Activated naive CD4-positive, alpha-beta T cell treated with anti-CD3 and anti-CD28 coated beads, Interleukin-2, amount 50 U/mL, for 72 hours (primary cell): ENCODE measurements around the gene AKAP3. TPM values are rescaled to one million over a fixed set of nuclear protein-coding genes. Genes with fewer than 3 reads are reported as not detected.

Experiments used
- ATAC-seq, 2 donors: fragments of 150-1000 bp; cut with Tn5 transposase; 2 replicates each; pipeline ENCODE4 v1.10.0; 2021; ENCODE audit warnings: mild to moderate bottlenecking in 2 of 2, moderate library complexity in 2 of 2
- DNase-seq, 2 donors: peaks; one replicate each; pipeline ENCODE4 v3.0.0; 2021 to 2022; ENCODE audit warnings: low spot score in 2 of 2
- H3K27ac Mint-ChIP-seq, 2 donors: one replicate each; pipeline ENCODE4 v1.8.0; 2022; ENCODE audit warnings: mild to moderate bottlenecking in 2 of 2, mixed read lengths in 2 of 2
- H3K36me3 Mint-ChIP-seq, 2 donors: one replicate each; pipeline ENCODE4 v1.8.0; 2022; ENCODE audit warnings: mixed read lengths in 2 of 2
- H3K9me3 Mint-ChIP-seq, 2 donors: one replicate each; pipeline ENCODE4 v1.8.0; 2022; ENCODE audit warnings: mixed read lengths in 2 of 2
- total RNA-seq, 2 donors: library from RNA; stranded (reverse); gene quantifications; one replicate each; pipeline ENCODE4 v1.2.3, GENCODE V29; 2022

The AKAP3 gene
- total RNA-seq, result 1 to 10 TPM in 1 of 2 donors, under 1 TPM in 1; 0.66 to 4.2 TPM

DNA sequence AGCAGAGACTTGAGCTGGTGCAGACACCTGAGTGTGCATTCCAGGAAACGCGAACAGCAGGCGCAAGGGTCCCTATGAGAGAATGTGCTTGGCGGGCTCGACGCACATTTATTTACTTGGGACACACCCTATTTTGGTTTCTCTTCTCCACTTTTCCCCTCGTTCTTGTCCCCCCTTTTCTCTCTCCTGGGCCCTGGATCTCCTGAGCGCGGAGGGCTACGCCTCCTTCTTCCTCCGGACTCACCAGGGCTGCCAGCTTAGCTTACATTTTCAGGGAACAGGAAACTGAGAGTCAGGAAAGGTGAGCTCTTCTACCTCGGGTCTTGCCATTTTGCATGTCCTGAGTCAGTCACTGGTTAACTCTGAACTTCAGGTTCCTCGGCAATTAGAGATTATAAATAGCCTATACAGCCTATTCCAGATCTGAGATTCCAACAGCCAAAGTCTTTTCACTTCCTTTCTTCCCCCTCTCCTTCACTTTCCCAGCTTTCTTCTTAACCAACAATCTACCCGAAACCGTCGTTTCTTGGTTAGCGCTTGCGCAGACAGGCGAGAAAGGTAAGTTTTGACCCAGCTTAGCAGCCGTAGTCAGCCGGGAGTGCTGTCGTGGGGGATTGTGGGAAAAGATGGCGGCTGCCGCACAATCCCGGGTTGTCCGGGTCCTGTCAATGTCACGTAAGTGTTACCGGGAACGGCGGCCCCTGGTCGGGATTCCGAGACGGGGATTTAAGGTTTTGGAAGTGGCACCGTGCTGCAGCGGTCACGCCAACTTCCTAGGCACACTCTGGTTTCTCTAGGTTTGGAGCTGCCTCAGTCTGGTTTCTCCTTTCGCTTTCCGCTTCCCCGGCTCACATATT, at the start of gene AKAP3, which contains the start of gene NDUFA9:
TSS of gene AKAP3 (minus strand) at position 551 of the 857 bp plus-strand sequence. CDS start 10,855 bp downstream, outside the sequence.
TSS of gene NDUFA9 (plus strand) at position 614 of the 857 bp plus-strand sequence. CDS start at position 627, 13 bp downstream.
- H3K36me3 Mint-ChIP-seq, result peaks cover 8 to 16% of the 10 kb centered on the region in 2 donors
- H3K27ac Mint-ChIP-seq, result peak within 1 kb of the TSS; percentile 78 to 99
- H3K9me3 Mint-ChIP-seq, result no peaks in the 10 kb centered on the region
- DNase-seq, result peak; percentile 72 to 82
- peak; percentile 91 to 96 for ATAC-seq

DNA sequence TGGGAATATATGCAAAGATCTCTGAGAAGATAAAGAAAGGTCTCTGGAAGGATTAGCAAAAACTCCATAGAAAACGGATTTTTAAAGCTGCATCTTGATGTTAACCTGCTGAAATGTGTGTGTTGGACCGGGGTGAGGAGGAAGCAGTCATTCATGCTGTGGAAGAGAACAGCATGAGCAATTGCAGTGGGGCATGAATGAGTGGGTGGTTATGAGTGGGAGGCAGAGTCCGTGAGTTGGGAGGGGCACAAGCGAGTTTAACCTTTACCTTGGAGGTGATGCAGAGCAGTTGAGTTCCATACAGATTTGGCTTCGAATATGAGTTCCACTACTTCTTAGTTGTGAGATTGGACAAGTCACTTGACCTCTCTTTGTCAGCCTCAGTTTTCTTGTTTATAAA, 41.9 kb upstream of the AKAP3 start:
- DNase-seq (no peak), ATAC-seq (no peak)
- peaks cover 2 to 10% of the 10 kb centered on the region in 2 donors for H3K36me3 Mint-ChIP-seq
- no peak overlapping the region for H3K27ac Mint-ChIP-seq
- H3K9me3 Mint-ChIP-seq, result no peaks in the 10 kb centered on the region

DNA sequence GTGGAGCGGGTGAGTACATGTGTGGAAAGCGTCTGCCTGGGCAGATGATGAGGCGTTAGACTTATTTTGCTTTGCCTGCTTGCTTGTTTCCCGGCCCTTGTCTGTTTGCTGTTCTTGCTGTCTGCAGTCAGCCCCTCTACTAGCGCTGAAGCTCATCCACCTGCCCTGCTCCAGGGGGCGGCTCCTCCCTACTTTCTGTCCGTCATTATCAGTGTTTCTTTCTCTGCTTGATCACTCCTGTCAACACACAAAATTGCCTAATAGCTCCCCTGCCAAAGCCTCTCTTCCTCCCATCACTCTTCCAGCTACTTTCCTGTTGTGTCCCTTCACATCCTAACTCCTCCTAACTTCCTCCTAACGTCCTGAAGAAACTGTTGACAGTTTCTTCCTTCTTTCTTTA, 36.5 kb upstream of the AKAP3 start:
- no peaks in the 10 kb centered on the region for H3K9me3 Mint-ChIP-seq
- ATAC-seq (no peak), DNase-seq (no peak)
- peak overlapping the region in 1 of 2 donors; percentile 9 for H3K27ac Mint-ChIP-seq
- peaks cover 13 to 15% of the 10 kb centered on the region in 2 donors for H3K36me3 Mint-ChIP-seq

GRCh38 chr12:4681732-4682131, 32.9 kb upstream of the AKAP3 start:
- Mint-ChIP-seq H3K36me3 (peaks cover 13% of the 10 kb centered on the region in 2 donors), H3K9me3 (no peaks in the 10 kb centered on the region), H3K27ac (no peak overlapping the region)
- no peak for ATAC-seq
- no peak for DNase-seq

DNA sequence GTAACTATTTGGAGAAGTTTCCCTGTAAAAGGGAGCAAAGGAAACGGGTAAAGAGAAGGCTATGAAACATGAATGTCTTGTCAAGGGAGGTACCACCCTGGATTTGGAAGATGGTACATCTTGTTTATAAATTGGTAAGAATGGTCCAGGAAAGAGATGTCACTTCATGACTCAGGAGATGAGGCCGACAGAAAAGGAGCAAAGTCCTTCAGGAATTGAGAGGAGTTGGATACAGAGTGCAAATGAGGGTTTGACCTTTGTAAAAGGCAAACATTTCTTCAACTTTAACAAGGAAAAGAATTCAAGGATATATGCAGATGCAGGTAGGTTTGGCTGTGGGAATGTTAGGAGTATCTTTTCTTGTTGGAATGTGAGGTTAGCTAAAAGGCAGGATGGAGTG, 30.9 kb upstream of the AKAP3 start:
- peak overlapping the region in 1 of 2 donors; percentile 32 for H3K27ac Mint-ChIP-seq
- no peaks in the 10 kb centered on the region for H3K9me3 Mint-ChIP-seq
- ATAC-seq, result no peak
- peaks cover 0 to 7% of the 10 kb centered on the region in 2 donors for H3K36me3 Mint-ChIP-seq
- DNase-seq, result no peak

GRCh38 chr12:4665236-4665635, 16.4 kb upstream of the AKAP3 start:
- H3K36me3 Mint-ChIP-seq, result peaks cover 27 to 29% of the 10 kb centered on the region in 2 donors

GRCh38 chr12:4663971-4664505, 15.2 kb upstream of the AKAP3 start:
- Mint-ChIP-seq H3K27ac (no peak overlapping the region), H3K9me3 (no peaks in the 10 kb centered on the region), H3K36me3 (peaks cover 21 to 24% of the 10 kb centered on the region in 2 donors)
- no peak for ATAC-seq
- DNase-seq, result no peak

More at GRCh38 chr12:4665236-4665635, 16.4 kb upstream of the AKAP3 start:
- no peak overlapping the region for H3K27ac Mint-ChIP-seq
- ATAC-seq (no peak), DNase-seq (no peak)
- H3K9me3 Mint-ChIP-seq, result no peaks in the 10 kb centered on the region

- Mint-ChIP-seq H3K36me3 (peaks cover 8 to 13% of the 10 kb centered on the region in 2 donors), H3K27ac (no peak overlapping the region), H3K9me3 (no peaks in the 10 kb centered on the region)
- ATAC-seq (no peak), DNase-seq (no peak)
Measured at GRCh38 chr12:4653691-4654090, 4.8 kb upstream of the AKAP3 start.

- no peak for DNase-seq
- no peak for ATAC-seq
- Mint-ChIP-seq H3K9me3 (no peaks in the 10 kb centered on the region), H3K27ac (no peak overlapping the region), H3K36me3 (peaks cover 8 to 16% of the 10 kb centered on the region in 2 donors)
Measured at GRCh38 chr12:4653257-4653656, 4.4 kb upstream of the AKAP3 start.

DNA sequence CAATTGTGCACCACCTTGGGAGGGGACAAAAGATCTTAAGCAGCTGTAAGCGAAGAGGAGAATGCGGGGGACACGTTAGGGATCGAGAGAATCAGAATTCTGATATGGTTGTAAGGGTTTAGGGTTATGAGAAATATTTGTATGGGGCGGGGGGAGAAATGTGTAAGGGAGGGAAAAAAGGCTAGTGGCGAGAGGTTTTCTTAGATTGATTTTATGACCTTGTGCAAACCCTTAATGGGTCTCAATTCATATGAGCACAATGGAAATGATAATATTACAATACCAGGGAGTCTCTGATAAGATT, 459 bp upstream of the AKAP3 start:
- peak overlapping the region; percentile 78 to 99 for H3K27ac Mint-ChIP-seq
- DNase-seq (no peak), ATAC-seq (no peak)
- peaks cover 8 to 16% of the 10 kb centered on the region in 2 donors for H3K36me3 Mint-ChIP-seq
- H3K9me3 Mint-ChIP-seq, result no peaks in the 10 kb centered on the region

DNA sequence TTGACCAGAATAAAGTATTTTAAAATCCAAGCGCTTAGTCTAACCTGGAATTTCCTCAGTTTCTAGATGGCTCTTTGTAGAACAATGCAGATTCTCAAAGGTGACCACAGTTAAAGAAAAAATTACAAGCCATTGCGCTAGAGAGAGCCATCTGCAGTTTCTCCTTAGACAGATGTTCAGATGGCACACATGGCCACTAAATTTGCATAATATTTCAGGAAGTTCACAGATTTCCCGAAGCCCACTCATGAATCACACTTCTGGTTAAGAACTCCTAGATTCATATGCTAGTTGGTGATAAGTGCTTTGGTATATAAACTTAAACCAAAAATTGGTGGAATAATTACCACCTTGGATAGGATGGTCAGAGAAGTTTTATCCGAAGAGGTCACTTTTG, 749 bp downstream of the AKAP3 start:
- Mint-ChIP-seq H3K9me3 (no peaks in the 10 kb centered on the region), H3K27ac (peak overlapping the region in 1 of 2 donors; percentile 99), H3K36me3 (peaks cover 8 to 16% of the 10 kb centered on the region in 2 donors)
- DNase-seq (no peak), ATAC-seq (peak in 1 of 2 donors; percentile 1)

GRCh38 chr12:4645023-4645422, 3.8 kb downstream of the AKAP3 start:
- ATAC-seq, result no peak
- Mint-ChIP-seq H3K36me3 (peaks cover 8 to 16% of the 10 kb centered on the region in 2 donors), H3K27ac (no peak overlapping the region), H3K9me3 (no peaks in the 10 kb centered on the region)
- DNase-seq, result no peak

DNA sequence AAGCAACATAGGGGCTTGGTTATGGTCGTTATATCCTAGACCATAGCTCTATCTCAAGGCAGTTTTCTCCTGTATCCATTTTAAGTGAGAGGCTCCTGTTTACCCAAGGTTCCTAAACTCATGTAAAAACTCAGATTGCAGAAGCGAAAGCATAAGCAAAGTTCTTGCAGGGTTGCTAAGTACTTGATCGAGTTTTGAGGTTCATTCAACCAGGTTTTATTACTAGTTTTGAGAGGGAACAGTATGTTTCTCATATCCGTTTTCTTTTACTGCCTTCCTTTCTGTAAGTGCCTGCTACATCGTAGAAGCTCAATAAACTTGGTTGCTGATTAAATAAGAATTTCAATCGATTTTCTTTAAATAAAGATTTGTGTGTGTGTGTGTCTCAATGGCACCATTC, 5.1 kb downstream of the AKAP3 start:
- Mint-ChIP-seq H3K9me3 (no peaks in the 10 kb centered on the region), H3K36me3 (peaks cover 0 to 3% of the 10 kb centered on the region in 2 donors), H3K27ac (no peak overlapping the region)
- DNase-seq, result no peak
- no peak for ATAC-seq

- Mint-ChIP-seq H3K36me3 (no peaks in the 10 kb centered on the region), H3K9me3 (no peaks in the 10 kb centered on the region), H3K27ac (no peak overlapping the region)
- DNase-seq (no peak), ATAC-seq (no peak)
Measured at GRCh38 chr12:4630262-4630661, 18.6 kb downstream of the AKAP3 start.

GRCh38 chr12:4628406-4628805, 20.4 kb downstream of the AKAP3 start:
- no peak for DNase-seq
- ATAC-seq, result no peak
- Mint-ChIP-seq H3K9me3 (no peaks in the 10 kb centered on the region), H3K36me3 (no peaks in the 10 kb centered on the region), H3K27ac (peak overlapping the region in 1 of 2 donors; percentile 51)

GRCh38 chr12:4626543-4626942, 22.3 kb downstream of the AKAP3 start:
- Mint-ChIP-seq H3K27ac (no peak overlapping the region), H3K9me3 (no peaks in the 10 kb centered on the region), H3K36me3 (no peaks in the 10 kb centered on the region)
- ATAC-seq (no peak), DNase-seq (no peak)

DNA sequence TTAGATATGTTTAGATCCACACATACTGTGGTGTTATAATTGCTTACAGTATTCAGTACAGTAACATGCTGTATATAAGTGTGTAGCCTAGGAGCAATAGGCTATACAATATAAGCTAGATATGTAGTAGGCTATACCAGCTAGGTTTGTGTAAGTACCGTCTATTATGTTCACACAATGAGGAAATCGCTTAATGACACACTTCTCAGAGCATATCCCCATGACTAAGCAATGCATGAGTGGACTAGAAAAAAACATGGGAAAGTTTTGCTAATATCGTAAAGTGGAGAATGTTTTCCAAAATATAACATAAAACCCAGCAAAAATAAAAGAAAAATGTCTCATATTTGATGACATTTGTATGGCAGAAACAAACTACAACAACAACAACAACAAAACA, 27.3 kb downstream of the AKAP3 start:
- H3K9me3 Mint-ChIP-seq, result no peaks in the 10 kb centered on the region
- H3K36me3 Mint-ChIP-seq, result no peaks in the 10 kb centered on the region
- no peak for DNase-seq
- H3K27ac Mint-ChIP-seq, result no peak overlapping the region
- no peak for ATAC-seq

- no peaks in the 10 kb centered on the region for H3K36me3 Mint-ChIP-seq
- DNase-seq, result no peak
- H3K9me3 Mint-ChIP-seq, result no peaks in the 10 kb centered on the region
- no peak overlapping the region for H3K27ac Mint-ChIP-seq
- ATAC-seq, result no peak
Measured at GRCh38 chr12:4615667-4616066, 33.2 kb downstream of the AKAP3 start.
